ENCODE results near the gene TCTN2.

The TCTN2 gene

GRCh38 chr12:123696646-123697045, 25.7 kb downstream of the TCTN2 start:
- no peaks in the 10 kb centered on the region for H3K9me3 ChIP-seq (ENCODE audit: control insufficient read depth, low read length)
- no peak overlapping the region for H3K4me3 ChIP-seq (ENCODE audit: low read length)
- no peak overlapping the region for H3K9ac ChIP-seq (ENCODE audit: low read length)
- H3K36me3 ChIP-seq (ENCODE audit: control insufficient read depth, insufficient read depth, low read length): no peaks in the 10 kb centered on the region
- H3K4me1 ChIP-seq (ENCODE audit: control insufficient read depth, insufficient read depth, low read length): peaks cover 4% of the 10 kb centered on the region
- no peaks in the 10 kb centered on the region for H3K27me3 ChIP-seq (ENCODE audit: control insufficient read depth, insufficient read depth, low read length)

- no peaks in the 10 kb centered on the region for H3K36me3 ChIP-seq (ENCODE audit: control insufficient read depth, insufficient read depth, low read length)
- H3K9me3 ChIP-seq (ENCODE audit: control insufficient read depth, low read length): no peaks in the 10 kb centered on the region
- peaks cover 4% of the 10 kb centered on the region for H3K4me1 ChIP-seq (ENCODE audit: control insufficient read depth, insufficient read depth, low read length)
- H3K27me3 ChIP-seq (ENCODE audit: control insufficient read depth, insufficient read depth, low read length): no peaks in the 10 kb centered on the region
- no peak overlapping the region for H3K4me3 ChIP-seq (ENCODE audit: low read length)
- no peak overlapping the region for H3K9ac ChIP-seq (ENCODE audit: low read length)
Measured at GRCh38 chr12:123705935-123706334, 35.0 kb downstream of the TCTN2 start.

- no peak overlapping the region for H3K4me3 ChIP-seq (ENCODE audit: low read length)
- H3K4me1 ChIP-seq (ENCODE audit: control insufficient read depth, insufficient read depth, low read length): peaks cover 9% of the 10 kb centered on the region
- H3K9me3 ChIP-seq (ENCODE audit: control insufficient read depth, low read length): no peaks in the 10 kb centered on the region
- no peaks in the 10 kb centered on the region for H3K36me3 ChIP-seq (ENCODE audit: control insufficient read depth, insufficient read depth, low read length)
- H3K27me3 ChIP-seq (ENCODE audit: control insufficient read depth, insufficient read depth, low read length): no peaks in the 10 kb centered on the region
- H3K9ac ChIP-seq (ENCODE audit: low read length): no peak overlapping the region
Measured at GRCh38 chr12:123707466-123707865, 36.6 kb downstream of the TCTN2 start.

- H3K4me3 ChIP-seq (ENCODE audit: low read length): peak overlapping the region; percentile 92
- no peaks in the 10 kb centered on the region for H3K9me3 ChIP-seq (ENCODE audit: control insufficient read depth, low read length)
- no peaks in the 10 kb centered on the region for H3K27me3 ChIP-seq (ENCODE audit: control insufficient read depth, insufficient read depth, low read length)
- peak overlapping the region; percentile 90 for H3K9ac ChIP-seq (ENCODE audit: low read length)
- H3K36me3 ChIP-seq (ENCODE audit: control insufficient read depth, insufficient read depth, low read length): no peaks in the 10 kb centered on the region
- peaks cover 26% of the 10 kb centered on the region for H3K4me1 ChIP-seq (ENCODE audit: control insufficient read depth, insufficient read depth, low read length)
Measured at GRCh38 chr12:123712780-123713319, 41.9 kb downstream of the TCTN2 start.

GRCh38 chr12:123713398-123713797, 42.5 kb downstream of the TCTN2 start:
- peak overlapping the region; percentile 92 for H3K4me3 ChIP-seq (ENCODE audit: low read length)
- no peaks in the 10 kb centered on the region for H3K9me3 ChIP-seq (ENCODE audit: control insufficient read depth, low read length)
- H3K9ac ChIP-seq (ENCODE audit: low read length): peak overlapping the region; percentile 90
- no peaks in the 10 kb centered on the region for H3K36me3 ChIP-seq (ENCODE audit: control insufficient read depth, insufficient read depth, low read length)
- no peaks in the 10 kb centered on the region for H3K27me3 ChIP-seq (ENCODE audit: control insufficient read depth, insufficient read depth, low read length)
- H3K4me1 ChIP-seq (ENCODE audit: control insufficient read depth, insufficient read depth, low read length): peaks cover 26% of the 10 kb centered on the region

- Histone ChIP-seq H3K4me1 (ENCODE audit: control insufficient read depth, insufficient read depth, low read length) (peaks cover 26% of the 10 kb centered on the region), H3K9me3 (ENCODE audit: control insufficient read depth, low read length) (no peaks in the 10 kb centered on the region), H3K36me3 (ENCODE audit: control insufficient read depth, insufficient read depth, low read length) (no peaks in the 10 kb centered on the region), H3K9ac (ENCODE audit: low read length) (peak overlapping the region; percentile 90), H3K4me3 (ENCODE audit: low read length) (peak overlapping the region; percentile 92), H3K27me3 (ENCODE audit: control insufficient read depth, insufficient read depth, low read length) (no peaks in the 10 kb centered on the region)
Measured at GRCh38 chr12:123713823-123714585, 43.1 kb downstream of the TCTN2 start.

- H3K4me1 ChIP-seq (ENCODE audit: control insufficient read depth, insufficient read depth, low read length): peaks cover 36% of the 10 kb centered on the region
- no peak overlapping the region for H3K4me3 ChIP-seq (ENCODE audit: low read length)
- H3K9me3 ChIP-seq (ENCODE audit: control insufficient read depth, low read length): no peaks in the 10 kb centered on the region
- H3K36me3 ChIP-seq (ENCODE audit: control insufficient read depth, insufficient read depth, low read length): no peaks in the 10 kb centered on the region
- no peak overlapping the region for H3K9ac ChIP-seq (ENCODE audit: low read length)
- H3K27me3 ChIP-seq (ENCODE audit: control insufficient read depth, insufficient read depth, low read length): no peaks in the 10 kb centered on the region
Measured at GRCh38 chr12:123715195-123715594, 44.3 kb downstream of the TCTN2 start.

- H3K36me3 ChIP-seq (ENCODE audit: control insufficient read depth, insufficient read depth, low read length): no peaks in the 10 kb centered on the region
- no peak overlapping the region for H3K4me3 ChIP-seq (ENCODE audit: low read length)
- no peak overlapping the region for H3K9ac ChIP-seq (ENCODE audit: low read length)
- no peaks in the 10 kb centered on the region for H3K27me3 ChIP-seq (ENCODE audit: control insufficient read depth, insufficient read depth, low read length)
- H3K9me3 ChIP-seq (ENCODE audit: control insufficient read depth, low read length): no peaks in the 10 kb centered on the region
- peaks cover 36% of the 10 kb centered on the region for H3K4me1 ChIP-seq (ENCODE audit: control insufficient read depth, insufficient read depth, low read length)
Measured at GRCh38 chr12:123717350-123717749, 46.4 kb downstream of the TCTN2 start.

- no peak overlapping the region for H3K4me3 ChIP-seq (ENCODE audit: low read length)
- H3K27me3 ChIP-seq (ENCODE audit: control insufficient read depth, insufficient read depth, low read length): no peaks in the 10 kb centered on the region
- H3K9ac ChIP-seq (ENCODE audit: low read length): no peak overlapping the region
- no peaks in the 10 kb centered on the region for H3K9me3 ChIP-seq (ENCODE audit: control insufficient read depth, low read length)
- H3K4me1 ChIP-seq (ENCODE audit: control insufficient read depth, insufficient read depth, low read length): peaks cover 14% of the 10 kb centered on the region
- H3K36me3 ChIP-seq (ENCODE audit: control insufficient read depth, insufficient read depth, low read length): no peaks in the 10 kb centered on the region
Measured at GRCh38 chr12:123720141-123720814, 49.4 kb downstream of the TCTN2 start.

- Histone ChIP-seq H3K9ac (ENCODE audit: low read length) (no peak overlapping the region), H3K27me3 (ENCODE audit: control insufficient read depth, insufficient read depth, low read length) (no peaks in the 10 kb centered on the region), H3K4me1 (ENCODE audit: control insufficient read depth, insufficient read depth, low read length) (peaks cover 14% of the 10 kb centered on the region), H3K36me3 (ENCODE audit: control insufficient read depth, insufficient read depth, low read length) (no peaks in the 10 kb centered on the region), H3K4me3 (ENCODE audit: low read length) (no peak overlapping the region), H3K9me3 (ENCODE audit: control insufficient read depth, low read length) (no peaks in the 10 kb centered on the region)
Measured at GRCh38 chr12:123721245-123721644, 50.3 kb downstream of the TCTN2 start.

- no peaks in the 10 kb centered on the region for H3K36me3 ChIP-seq (ENCODE audit: control insufficient read depth, insufficient read depth, low read length)
- H3K9me3 ChIP-seq (ENCODE audit: control insufficient read depth, low read length): no peaks in the 10 kb centered on the region
- no peak overlapping the region for H3K4me3 ChIP-seq (ENCODE audit: low read length)
- H3K4me1 ChIP-seq (ENCODE audit: control insufficient read depth, insufficient read depth, low read length): peaks cover 14% of the 10 kb centered on the region
- H3K27me3 ChIP-seq (ENCODE audit: control insufficient read depth, insufficient read depth, low read length): no peaks in the 10 kb centered on the region
- no peak overlapping the region for H3K9ac ChIP-seq (ENCODE audit: low read length)
Measured at GRCh38 chr12:123723011-123723410, 52.1 kb downstream of the TCTN2 start.

GRCh38 chr12:123723765-123724164, 52.9 kb downstream of the TCTN2 start:
- Histone ChIP-seq H3K4me1 (ENCODE audit: control insufficient read depth, insufficient read depth, low read length) (peaks cover 14% of the 10 kb centered on the region), H3K4me3 (ENCODE audit: low read length) (no peak overlapping the region), H3K36me3 (ENCODE audit: control insufficient read depth, insufficient read depth, low read length) (no peaks in the 10 kb centered on the region)

More at GRCh38 chr12:123723765-123724164, 52.9 kb downstream of the TCTN2 start:
- Histone ChIP-seq H3K27me3 (ENCODE audit: control insufficient read depth, insufficient read depth, low read length) (no peaks in the 10 kb centered on the region), H3K9me3 (ENCODE audit: control insufficient read depth, low read length) (no peaks in the 10 kb centered on the region), H3K9ac (ENCODE audit: low read length) (no peak overlapping the region)
